H1 (cell line): ENCODE data around the gene KSR2. TPM values are rescaled to one million over a fixed set of nuclear protein-coding genes. Genes with fewer than 3 reads are reported as not detected.

Experiments
- CTCF ChIA-PET: fragments of 300-600 bp; sonication (Branson Sonifier 250); formaldehyde crosslinking; loops from one replicate; lab custom pipeline; 2021; ENCODE audit not compliant: partially characterized antibody; lab: Charles Lee
- POLR2A ChIA-PET: fragments of 300-600 bp; sonication (Branson Sonifier 250); formaldehyde crosslinking; loops from one replicate; lab custom pipeline; 2021; ENCODE audit warnings: inconsistent platforms; ENCODE audit not compliant: partially characterized antibody; lab: Charles Lee
- DNase-seq, 2 experiments: peaks; one replicate each; pipeline versions ENCODE4 v3.0.0 to v3.0.0-alpha.2; 2010 to 2022; ENCODE audit warnings: low spot score in 2 of 2, low read depth in 1 of 2, mixed read lengths in 1 of 2
- FAIRE-seq: peaks from 2 replicates; lab custom pipeline; 2011; peaks lifted over from hg19 to GRCh38; lab: Jason Lieb, UNC
- H2AFZ ChIP-seq: 2 replicates; pipeline ENCODE4 v1.8.1; 2012; ENCODE audit warnings: low read length, inconsistent platforms
- H2AK5ac ChIP-seq: 2 replicates; pipeline ENCODE4 v1.6.1; 2013; ENCODE audit warnings: low read depth, low read length
- H2BK120ac ChIP-seq: replicated peaks from 2 replicates; pipeline ENCODE3; 2013; ENCODE audit warnings: low read depth, low read length, inconsistent platforms
- H2BK12ac ChIP-seq: 2 replicates; pipeline ENCODE4 v1.6.1; 2013; ENCODE audit warnings: low read depth, low read length
- H2BK15ac ChIP-seq: 2 replicates; pipeline ENCODE4 v1.6.1; 2013; ENCODE audit warnings: low read length
- H2BK20ac ChIP-seq: 2 replicates; pipeline ENCODE4 v1.6.1; 2013; ENCODE audit warnings: low read length
- H2BK5ac ChIP-seq: 2 replicates; pipeline ENCODE4 v1.6.1; 2013; ENCODE audit warnings: low read depth, low read length
- H3K14ac ChIP-seq: 2 replicates; pipeline ENCODE4 v1.6.1; 2013; ENCODE audit warnings: inconsistent platforms; ENCODE audit not compliant: insufficient read length
- H3K18ac ChIP-seq: 2 replicates; pipeline ENCODE4 v1.6.1; 2013; ENCODE audit warnings: low read length; ENCODE audit errors: extremely low read depth
- H3K23ac ChIP-seq: 2 replicates; pipeline ENCODE4 v1.6.1; 2013; ENCODE audit warnings: inconsistent platforms; ENCODE audit not compliant: insufficient read length
- H3K23me2 ChIP-seq: 2 replicates; pipeline ENCODE4 v1.6.1; 2013; ENCODE audit warnings: low read depth, low read length
- H3K27ac ChIP-seq: 2 replicates; pipeline ENCODE4 v1.6.1; 2011; ENCODE audit warnings: low read depth, low read length, inconsistent platforms
- H3K27me3 ChIP-seq, 4 experiments: replicated peaks in 1 of 4; 1 replicate in 1 of 4; 2 replicates in 3 of 4; pipeline versions ENCODE4 v1.6.1 to v1.8.1; 2011 to 2013; ENCODE audit warnings: low read length in 3 of 4, mild to moderate bottlenecking in 3 of 4, inconsistent platforms in 2 of 4, mixed read lengths in 2 of 4, moderate library complexity in 1 of 4; ENCODE audit not compliant: control insufficient read depth in 3 of 4, insufficient read depth in 3 of 4; ENCODE audit errors: extremely low read depth in 1 of 4
- H3K36me3 ChIP-seq, 4 experiments: 2 replicates each; pipeline versions ENCODE4 v1.6.1 to v1.8.1; 2011 to 2013; ENCODE audit warnings: mild to moderate bottlenecking in 4 of 4, low read length in 3 of 4, moderate library complexity in 2 of 4, control low read depth in 1 of 4, inconsistent platforms in 1 of 4; ENCODE audit not compliant: insufficient read depth in 4 of 4, control insufficient read depth in 2 of 4
- H3K4ac ChIP-seq: replicated peaks from 2 replicates; pipeline ENCODE3; 2013; ENCODE audit warnings: low read length, low read depth, mixed read lengths, inconsistent platforms; ENCODE audit not compliant: insufficient read length
- H3K4me1 ChIP-seq, 4 experiments: replicated peaks in 1 of 4; 1 replicate in 1 of 4; 2 replicates in 3 of 4; pipeline versions ENCODE4 v1.6.1 to v1.8.1; 2011 to 2013; ENCODE audit warnings: low read length in 3 of 4, inconsistent platforms in 2 of 4, mixed read lengths in 1 of 4; ENCODE audit not compliant: insufficient read depth in 4 of 4, control insufficient read depth in 3 of 4
- H3K4me2 ChIP-seq, 2 experiments: 2 replicates each; pipeline versions ENCODE4 v1.6.1 to v1.8.1; 2011 to 2013; ENCODE audit warnings: low read depth in 2 of 2, low read length in 2 of 2, control low read depth in 1 of 2, inconsistent platforms in 1 of 2, mild to moderate bottlenecking in 1 of 2; ENCODE audit not compliant: insufficient read depth in 1 of 2
- H3K4me3 ChIP-seq, 4 experiments: fragments of 200-600, 300-600 bp in 1 of 4; sonication (generic), shearing (Covaris generic), sonication (Bioruptor Twin) in 1 of 4; 2 replicates each; pipeline versions ENCODE4 v1.5.1 to v1.8.1; 2011 to 2016; ENCODE audit warnings: low read length in 4 of 4, low read depth in 3 of 4, control low read depth in 2 of 4, inconsistent platforms in 2 of 4, mild to moderate bottlenecking in 2 of 4, mixed read lengths in 1 of 4, moderate library complexity in 1 of 4; ENCODE audit not compliant: insufficient read depth in 2 of 4; ENCODE audit errors: extremely low read depth in 1 of 4
- H3K56ac ChIP-seq: replicated peaks from 2 replicates; pipeline ENCODE3; 2013; ENCODE audit warnings: low read depth, mild to moderate bottlenecking, mixed read lengths, low read length, inconsistent platforms; ENCODE audit not compliant: insufficient read length
- H3K79me1 ChIP-seq: 2 replicates; pipeline ENCODE4 v1.6.1; 2013; ENCODE audit warnings: low read depth, low read length, control low read depth
- H3K79me2 ChIP-seq, 2 experiments: 2 replicates each; pipeline versions ENCODE4 v1.6.1 to v1.8.1; 2012 to 2013; ENCODE audit warnings: low read length in 2 of 2, mild to moderate bottlenecking in 2 of 2, inconsistent platforms in 1 of 2; ENCODE audit not compliant: insufficient read depth in 2 of 2, control insufficient read depth in 1 of 2
- H3K9ac ChIP-seq, 4 experiments: replicated peaks in 1 of 4; 1 replicate in 1 of 4; 2 replicates in 3 of 4; pipeline versions ENCODE4 v1.6.1 to v1.8.1; 2011 to 2013; ENCODE audit warnings: low read depth in 3 of 4, low read length in 3 of 4, control low read depth in 2 of 4, mild to moderate bottlenecking in 2 of 4, moderate library complexity in 2 of 4, inconsistent platforms in 1 of 4; ENCODE audit errors: extremely low read depth in 1 of 4
- H3K9me3 ChIP-seq, 2 experiments: 2 replicates each; pipeline versions ENCODE4 v1.6.1 to v1.8.1; 2012 to 2013; ENCODE audit warnings: mild to moderate bottlenecking in 2 of 2, moderate library complexity in 2 of 2, control low read depth in 1 of 2, inconsistent platforms in 1 of 2, low read depth in 1 of 2, low read length in 1 of 2, mixed read lengths in 1 of 2; ENCODE audit not compliant: insufficient read depth in 2 of 2
- H4K20me1 ChIP-seq, 2 experiments: replicated peaks in 1 of 2; 2 replicates each; pipeline versions ENCODE3 to v1.8.1; 2011 to 2013; ENCODE audit warnings: inconsistent platforms in 2 of 2, low read length in 2 of 2, mild to moderate bottlenecking in 1 of 2; ENCODE audit not compliant: insufficient read depth in 2 of 2, control insufficient read depth in 1 of 2
- H4K5ac ChIP-seq: 2 replicates; pipeline ENCODE4 v1.6.1; 2013; ENCODE audit warnings: low read length, low read depth, mixed read lengths, inconsistent platforms; ENCODE audit not compliant: insufficient read length
- H4K8ac ChIP-seq: 2 replicates; pipeline ENCODE4 v1.8.0; 2013; ENCODE audit warnings: mild to moderate bottlenecking, moderate library complexity, low read length, inconsistent platforms; ENCODE audit not compliant: insufficient read depth; ENCODE audit errors: extremely low read depth
- H4K91ac ChIP-seq: replicated peaks from 2 replicates; pipeline ENCODE3; 2013; ENCODE audit warnings: low read length, mixed read lengths, inconsistent platforms; ENCODE audit not compliant: insufficient read length
- ATF3 ChIP-seq: IDR thresholded peaks from 2 replicates; pipeline ENCODE4 v1.6.1; 2011; ENCODE audit warnings: low read depth, mild to moderate bottlenecking, low read length; ENCODE audit not compliant: insufficient read depth
- BRCA1 ChIP-seq: IDR thresholded peaks from 2 replicates; pipeline ENCODE4 v1.6.1; 2012; ENCODE audit warnings: low read depth, low read length, improper control_type of control experiment
- EP300 ChIP-seq, 2 experiments: IDR thresholded peaks; 1 replicate in 1 of 2; 2 replicates in 1 of 2; pipeline ENCODE4 v1.6.1; 2011 to 2012; ENCODE audit warnings: low read depth in 2 of 2, low read length in 2 of 2, mild to moderate bottlenecking in 2 of 2, borderline replicate concordance in 1 of 2, inconsistent platforms in 1 of 2, moderate library complexity in 1 of 2
- HDAC2 ChIP-seq, 2 experiments: fragments of 300-600 bp in 1 of 2; sonication (generic) in 1 of 2; IDR thresholded peaks; 2 replicates each; pipeline ENCODE4 v1.6.1; 2011 to 2012; ENCODE audit warnings: low read depth in 2 of 2, low read length in 2 of 2, mild to moderate bottlenecking in 2 of 2, moderate library complexity in 2 of 2, borderline replicate concordance in 1 of 2, inconsistent platforms in 1 of 2
- HDAC6 ChIP-seq: IDR thresholded peaks from one replicate; pipeline ENCODE4 v1.7.1; 2012; ENCODE audit warnings: low read depth, mild to moderate bottlenecking, inconsistent platforms, low read length, moderate library complexity
- RAD21 ChIP-seq, 2 experiments: IDR thresholded peaks in 1 of 2; conservative IDR thresholded peaks in 1 of 2; 2 replicates each; pipeline ENCODE4 v1.6.1; 2011; ENCODE audit warnings: low read depth in 2 of 2, low read length in 2 of 2, improper control_type of control experiment in 1 of 2, inconsistent platforms in 1 of 2, mild to moderate bottlenecking in 1 of 2, moderate library complexity in 1 of 2
- SAP30 ChIP-seq: fragments of 300-600 bp; sonication (generic); IDR thresholded peaks from 2 replicates; pipeline ENCODE4 v1.7.1; 2012; ENCODE audit warnings: low read length, moderate library complexity, mild to moderate bottlenecking, inconsistent platforms; ENCODE audit not compliant: insufficient read depth, insufficient replicate concordance
- SIN3A ChIP-seq, 2 experiments: IDR thresholded peaks in 1 of 2; conservative IDR thresholded peaks in 1 of 2; 2 replicates each; pipeline ENCODE4 v1.6.1; 2011 to 2012; ENCODE audit warnings: low read length in 2 of 2, improper control_type of control experiment in 1 of 2, low read depth in 1 of 2, mild to moderate bottlenecking in 1 of 2
- SUZ12 ChIP-seq: fragments of 200-600 bp; sonication (generic); IDR thresholded peaks from 2 replicates; pipeline ENCODE4 v1.6.1; 2012; ENCODE audit warnings: mild to moderate bottlenecking, inconsistent platforms, low read length, moderate library complexity, mixed read lengths
- TBP ChIP-seq: IDR thresholded peaks from 2 replicates; pipeline ENCODE4 v1.6.1; 2011; ENCODE audit warnings: low read depth, low read length, improper control_type of control experiment
- TEAD4 ChIP-seq: IDR thresholded peaks from 2 replicates; pipeline ENCODE4 v1.6.1; 2012; ENCODE audit warnings: low read depth, low read length, inconsistent platforms, mixed read lengths
- polyA plus RNA-seq, 7 experiments: library from polyadenylated mRNA; depleted of rRNA in 3 of 7; stranded (reverse) in 5 of 7; unstranded in 2 of 7; fragments of >200 nt in 5 of 7; fragments of 200-250 nt in 2 of 7; gene quantifications; 1 replicate in 5 of 7; 2 replicates in 1 of 7; 4 replicates in 1 of 7; pipeline versions ENCODE4 v1.2.1 to v1.2.3, GENCODE V29; 2011 to 2013; ENCODE audit warnings: missing spikeins in 2 of 7, mixed read lengths in 2 of 7
- total RNA-seq: library from RNA; stranded (reverse); fragmentation: NEBNext Ultra II Directional; extraction: Animal tissue kit (Norgen Biotek cat#: 25700); gene quantifications from 2 replicates; pipeline ENCODE4 v1.2.1, GENCODE V29; 2021

Gene KSR2
- total and polyA plus RNA-seq, 2 of the 8 experiments (the other 6 are each of a cell fraction or from before 2014, with no cell fraction given): 0.74 to 2.2 TPM

GRCh38 chr12:117622087-117622486 is 346.7 kb downstream of the KSR2 start:
- no peak overlapping the region for H4K8ac ChIP-seq
- H3K56ac ChIP-seq: no peak overlapping the region
- H2BK20ac ChIP-seq: no peak overlapping the region
- no peak overlapping the region for H3K27ac ChIP-seq
- H3K23ac ChIP-seq: no peak overlapping the region
- H3K4me3 ChIP-seq: no peak overlapping the region
- no peak overlapping the region for H2AK5ac ChIP-seq
- no peak overlapping the region for H4K5ac ChIP-seq
- H3K23me2 ChIP-seq: no peaks in the 10 kb centered on the region
- TF ChIP-seq EP300 (IDR thresholded peaks at IDR 0.05; ENCODE audit: borderline replicate concordance in 1 of 2, low read depth in 2 of 2, low read length in 2 of 2): no peak
- no peak for TF ChIP-seq RAD21 (IDR thresholded peaks at IDR 0.05 in 1 of 2, conservative IDR thresholded peaks at IDR 0.05 in 1 of 2; ENCODE audit: low read depth in 2 of 2, low read length in 2 of 2)
- no peak for TF ChIP-seq SUZ12
- no peak for TF ChIP-seq ATF3
- TF ChIP-seq SAP30: no peak
- TF ChIP-seq HDAC6: no peak
- TF ChIP-seq TBP: no peak
- no peak for TF ChIP-seq BRCA1
- TF ChIP-seq HDAC2 (IDR thresholded peaks at IDR 0.05; ENCODE audit: borderline replicate concordance in 1 of 2, low read depth in 2 of 2, low read length in 2 of 2): no peak
- no peak for TF ChIP-seq SIN3A (conservative IDR thresholded peaks at IDR 0.05 in 1 of 2, IDR thresholded peaks at IDR 0.05 in 1 of 2; ENCODE audit: low read depth in 1 of 2, low read length in 2 of 2)
- TF ChIP-seq TEAD4: no peak
- TF ChIP-seq, all 59 proteins: peak for 0
- Histone ChIP-seq H3K18ac (no peak overlapping the region), H2BK12ac (no peak overlapping the region), H3K27me3 (no peaks in the 10 kb centered on the region), H3K79me2 (no peaks in the 10 kb centered on the region), H3K4me2 (no peak overlapping the region), H2BK5ac (no peak overlapping the region), H3K79me1 (no peaks in the 10 kb centered on the region), H2BK15ac (no peak overlapping the region), H2BK120ac (no peak overlapping the region), H3K4ac (no peak overlapping the region), H3K14ac (no peak overlapping the region), H3K9me3 (no peaks in the 10 kb centered on the region), H4K20me1 (no peaks in the 10 kb centered on the region), H2AFZ (no peak overlapping the region), H3K4me1 (no peaks in the 10 kb centered on the region), H4K91ac (no peak overlapping the region), H3K9ac (no peak overlapping the region), H3K36me3 (no peaks in the 10 kb centered on the region)
- POLR2A ChIA-PET: no interaction called here
- CTCF ChIA-PET: interaction anchor here (1.0 to 1.4 kb wide), 2 partner anchors 13 to 215 kb away, joined by 3 read pairs; no protein-coding TSS in a partner anchor
- FAIRE-seq (no peak), DNase-seq (no peak)
